DND-41 (cell line): Measurements from ENCODE around the gene MIPOL1.

Source experiments
- ATAC-seq: fragments of 200-7000 bp; cut with Tn5 transposase; 3 replicates; pipeline ENCODE4 v1.9.1; 2021; ENCODE audit warnings: low read depth; ENCODE audit not compliant: insufficient read depth
- DNase-seq: peaks from one replicate; pipeline ENCODE4 v3.0.0-alpha.2; 2020
- H2AFZ ChIP-seq: 2 replicates; pipeline ENCODE4 v1.6.0; 2012; ENCODE audit warnings: low read depth, low read length
- H3K27ac ChIP-seq: 2 replicates; pipeline ENCODE4 v1.5.1; 2012; ENCODE audit warnings: low read length, inconsistent platforms
- H3K27me3 ChIP-seq: fragments of 200-600 bp; sonication (generic); 2 replicates; pipeline ENCODE4 v1.6.0; 2012; ENCODE audit warnings: low read length, mild to moderate bottlenecking, inconsistent platforms; ENCODE audit not compliant: insufficient read depth, poor library complexity
- H3K36me3 ChIP-seq: 2 replicates; pipeline ENCODE4 v1.5.1; 2012; ENCODE audit warnings: low read length, inconsistent platforms; ENCODE audit not compliant: insufficient read depth
- H3K4me1 ChIP-seq: 2 replicates; pipeline ENCODE4 v1.5.1; 2012; ENCODE audit warnings: mild to moderate bottlenecking, low read length; ENCODE audit not compliant: insufficient read depth
- H3K4me2 ChIP-seq: 2 replicates; pipeline ENCODE4 v1.6.0; 2012; ENCODE audit warnings: mild to moderate bottlenecking, moderate library complexity, low read length, inconsistent platforms; ENCODE audit not compliant: insufficient read depth
- H3K4me3 ChIP-seq, 2 experiments: fragments of 200-600 bp in 1 of 2; shearing (Covaris generic) in 1 of 2; 2 replicates each; pipeline ENCODE4 v1.5.1; 2012 to 2016; ENCODE audit warnings: inconsistent platforms in 2 of 2, low read length in 2 of 2, mild to moderate bottlenecking in 2 of 2, low read depth in 1 of 2, moderate library complexity in 1 of 2
- H3K79me2 ChIP-seq: 2 replicates; pipeline ENCODE4 v1.6.0; 2012; ENCODE audit warnings: low read length, inconsistent platforms; ENCODE audit not compliant: insufficient read depth
- H3K9ac ChIP-seq: 2 replicates; pipeline ENCODE4 v1.6.0; 2012; ENCODE audit warnings: low read depth, mild to moderate bottlenecking, inconsistent platforms, low read length, moderate library complexity
- H3K9me3 ChIP-seq: 2 replicates; pipeline ENCODE4 v1.5.1; 2012; ENCODE audit warnings: low read length, moderate library complexity, mild to moderate bottlenecking, inconsistent platforms; ENCODE audit not compliant: insufficient read depth, severe bottlenecking
- H4K20me1 ChIP-seq: 2 replicates; pipeline ENCODE4 v1.6.0; 2012; ENCODE audit warnings: low read length; ENCODE audit not compliant: insufficient read depth
- EZH2 ChIP-seq: IDR thresholded peaks from 3 replicates; pipeline ENCODE4 v1.6.1; 2012; ENCODE audit warnings: borderline replicate concordance, low read depth, mild to moderate bottlenecking, moderate library complexity, low read length, inconsistent platforms; ENCODE audit not compliant: severe bottlenecking
- TF ChIP-seq, protein P1 (sequence below): IDR thresholded peaks from 2 replicates; pipeline ENCODE4 v1.5.1; 2012; ENCODE audit warnings: borderline replicate concordance, low read length, moderate library complexity, mild to moderate bottlenecking; ENCODE audit not compliant: poor library complexity, severe bottlenecking; ENCODE audit errors: extremely low read depth

Gene MIPOL1

GRCh38 chr14:37585101-37585511 lies 387.4 kb downstream of the MIPOL1 start:
- Histone ChIP-seq H3K27ac (no peak overlapping the region), H3K9me3 (no peaks in the 10 kb centered on the region), H3K9ac (no peak overlapping the region), H4K20me1 (no peaks in the 10 kb centered on the region), H3K4me3 (no peak overlapping the region), H3K4me1 (no peaks in the 10 kb centered on the region), H3K79me2 (no peaks in the 10 kb centered on the region), H2AFZ (no peak overlapping the region), H3K4me2 (no peak overlapping the region), H3K36me3 (no peaks in the 10 kb centered on the region), H3K27me3 (no peaks in the 10 kb centered on the region)
- ATAC-seq (no peak), DNase-seq (no peak)
- TF ChIP-seq, protein P1, sequence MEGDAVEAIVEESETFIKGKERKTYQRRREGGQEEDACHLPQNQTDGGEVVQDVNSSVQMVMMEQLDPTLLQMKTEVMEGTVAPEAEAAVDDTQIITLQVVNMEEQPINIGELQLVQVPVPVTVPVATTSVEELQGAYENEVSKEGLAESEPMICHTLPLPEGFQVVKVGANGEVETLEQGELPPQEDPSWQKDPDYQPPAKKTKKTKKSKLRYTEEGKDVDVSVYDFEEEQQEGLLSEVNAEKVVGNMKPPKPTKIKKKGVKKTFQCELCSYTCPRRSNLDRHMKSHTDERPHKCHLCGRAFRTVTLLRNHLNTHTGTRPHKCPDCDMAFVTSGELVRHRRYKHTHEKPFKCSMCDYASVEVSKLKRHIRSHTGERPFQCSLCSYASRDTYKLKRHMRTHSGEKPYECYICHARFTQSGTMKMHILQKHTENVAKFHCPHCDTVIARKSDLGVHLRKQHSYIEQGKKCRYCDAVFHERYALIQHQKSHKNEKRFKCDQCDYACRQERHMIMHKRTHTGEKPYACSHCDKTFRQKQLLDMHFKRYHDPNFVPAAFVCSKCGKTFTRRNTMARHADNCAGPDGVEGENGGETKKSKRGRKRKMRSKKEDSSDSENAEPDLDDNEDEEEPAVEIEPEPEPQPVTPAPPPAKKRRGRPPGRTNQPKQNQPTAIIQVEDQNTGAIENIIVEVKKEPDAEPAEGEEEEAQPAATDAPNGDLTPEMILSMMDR, result no peak
- TF ChIP-seq EZH2, result no peak

GRCh38 chr14:37585971-37586796 lies 388.4 kb downstream of the MIPOL1 start:
- H3K4me2 ChIP-seq, result no peak overlapping the region
- H3K9ac ChIP-seq, result no peak overlapping the region
- TF ChIP-seq EZH2, result no peak
- TF ChIP-seq, protein P1, result no peak
- H4K20me1 ChIP-seq, result no peaks in the 10 kb centered on the region
- H3K27me3 ChIP-seq, result no peaks in the 10 kb centered on the region
- no peaks in the 10 kb centered on the region for H3K36me3 ChIP-seq
- no peaks in the 10 kb centered on the region for H3K4me1 ChIP-seq
- no peaks in the 10 kb centered on the region for H3K79me2 ChIP-seq
- ATAC-seq (no peak), DNase-seq (no peak)
- H2AFZ ChIP-seq, result no peak overlapping the region
- H3K27ac ChIP-seq, result no peak overlapping the region
- H3K9me3 ChIP-seq, result no peaks in the 10 kb centered on the region
- no peak overlapping the region for H3K4me3 ChIP-seq

DNA sequence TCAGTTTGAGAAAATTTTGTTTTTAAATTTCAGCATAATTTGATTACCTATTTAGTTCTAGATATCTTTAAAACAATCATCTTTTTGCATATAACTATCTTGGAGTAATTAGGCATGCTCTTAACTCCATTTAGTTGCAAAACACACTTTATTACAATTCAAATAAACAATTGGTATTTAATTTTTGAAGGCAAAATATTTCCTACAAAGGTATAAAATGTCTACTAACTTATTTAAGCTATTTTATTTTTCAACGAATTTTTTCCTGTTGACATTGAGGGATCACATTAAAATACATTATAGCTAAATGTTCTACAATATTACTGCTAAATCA lies 389.0 kb downstream of the MIPOL1 start:
- Histone ChIP-seq H3K4me1 (no peaks in the 10 kb centered on the region), H3K4me2 (no peak overlapping the region), H2AFZ (no peak overlapping the region), H4K20me1 (no peaks in the 10 kb centered on the region), H3K27me3 (no peaks in the 10 kb centered on the region), H3K27ac (no peak overlapping the region), H3K9ac (no peak overlapping the region), H3K36me3 (no peaks in the 10 kb centered on the region), H3K4me3 (no peak overlapping the region), H3K9me3 (no peaks in the 10 kb centered on the region), H3K79me2 (no peaks in the 10 kb centered on the region)
- ATAC-seq, result no peak
- no peak for DNase-seq
- TF ChIP-seq, protein P1, result no peak
- TF ChIP-seq EZH2, result no peak

- H3K27me3 ChIP-seq, result no peaks in the 10 kb centered on the region
- H3K9ac ChIP-seq, result no peak overlapping the region
- DNase-seq (no peak), ATAC-seq (no peak)
- no peaks in the 10 kb centered on the region for H3K9me3 ChIP-seq
- H3K79me2 ChIP-seq, result no peaks in the 10 kb centered on the region
- H3K27ac ChIP-seq, result no peak overlapping the region
- no peaks in the 10 kb centered on the region for H3K4me1 ChIP-seq
- TF ChIP-seq, protein P1, result no peak
- TF ChIP-seq EZH2, result no peak
- H4K20me1 ChIP-seq, result no peaks in the 10 kb centered on the region
- no peak overlapping the region for H3K4me3 ChIP-seq
- H2AFZ ChIP-seq, result no peak overlapping the region
- no peak overlapping the region for H3K4me2 ChIP-seq
- H3K36me3 ChIP-seq, result no peaks in the 10 kb centered on the region
Measured at GRCh38 chr14:37587131-37587803, 389.5 kb downstream of the MIPOL1 start.
